ENCODE measurements around the gene GOPC.

GOPC gene

GRCh38 chr6:117573006-117573680 lies 29.2 kb downstream of the GOPC start:
- H3K4me3 ChIP-seq (ENCODE audit: low read length): no peak overlapping the region
- TF ChIP-seq, protein P1, sequence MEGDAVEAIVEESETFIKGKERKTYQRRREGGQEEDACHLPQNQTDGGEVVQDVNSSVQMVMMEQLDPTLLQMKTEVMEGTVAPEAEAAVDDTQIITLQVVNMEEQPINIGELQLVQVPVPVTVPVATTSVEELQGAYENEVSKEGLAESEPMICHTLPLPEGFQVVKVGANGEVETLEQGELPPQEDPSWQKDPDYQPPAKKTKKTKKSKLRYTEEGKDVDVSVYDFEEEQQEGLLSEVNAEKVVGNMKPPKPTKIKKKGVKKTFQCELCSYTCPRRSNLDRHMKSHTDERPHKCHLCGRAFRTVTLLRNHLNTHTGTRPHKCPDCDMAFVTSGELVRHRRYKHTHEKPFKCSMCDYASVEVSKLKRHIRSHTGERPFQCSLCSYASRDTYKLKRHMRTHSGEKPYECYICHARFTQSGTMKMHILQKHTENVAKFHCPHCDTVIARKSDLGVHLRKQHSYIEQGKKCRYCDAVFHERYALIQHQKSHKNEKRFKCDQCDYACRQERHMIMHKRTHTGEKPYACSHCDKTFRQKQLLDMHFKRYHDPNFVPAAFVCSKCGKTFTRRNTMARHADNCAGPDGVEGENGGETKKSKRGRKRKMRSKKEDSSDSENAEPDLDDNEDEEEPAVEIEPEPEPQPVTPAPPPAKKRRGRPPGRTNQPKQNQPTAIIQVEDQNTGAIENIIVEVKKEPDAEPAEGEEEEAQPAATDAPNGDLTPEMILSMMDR (IDR thresholded peaks at IDR 0.05; ENCODE audit: insufficient read depth, low read depth, low read length, missing control alignments): no peak
- peak; percentile 41 for DNase-seq (ENCODE audit: low read depth)

GRCh38 chr6:117568831-117569410 lies 33.4 kb downstream of the GOPC start:
- H3K4me3 ChIP-seq (ENCODE audit: low read length): no peak overlapping the region
- no peak for DNase-seq (ENCODE audit: low read depth)

GRCh38 chr6:117568247-117568646 lies 34.1 kb downstream of the GOPC start:
- H3K4me3 ChIP-seq (ENCODE audit: low read length): no peak overlapping the region
- DNase-seq (ENCODE audit: low read depth): no peak
- TF ChIP-seq, protein P1 (IDR thresholded peaks at IDR 0.05; ENCODE audit: insufficient read depth, low read depth, low read length, missing control alignments): no peak

More at GRCh38 chr6:117568831-117569410, 33.4 kb downstream of the GOPC start:
- TF ChIP-seq, protein P1 (IDR thresholded peaks at IDR 0.05; ENCODE audit: insufficient read depth, low read depth, low read length, missing control alignments): no peak

- DNase-seq (ENCODE audit: low read depth): no peak
- no peak overlapping the region for H3K4me3 ChIP-seq (ENCODE audit: low read length)
- TF ChIP-seq, protein P1 (IDR thresholded peaks at IDR 0.05; ENCODE audit: insufficient read depth, low read depth, low read length, missing control alignments): no peak
These were observed 37.6 kb downstream of the GOPC start for GRCh38 chr6:117564681-117565080.

- DNase-seq (ENCODE audit: low read depth): no peak
- TF ChIP-seq, protein P1 (IDR thresholded peaks at IDR 0.05; ENCODE audit: insufficient read depth, low read depth, low read length, missing control alignments): no peak
- H3K4me3 ChIP-seq (ENCODE audit: low read length): no peak overlapping the region
These were observed 41.2 kb downstream of the GOPC start for GRCh38 chr6:117561128-117561527.

DNA sequence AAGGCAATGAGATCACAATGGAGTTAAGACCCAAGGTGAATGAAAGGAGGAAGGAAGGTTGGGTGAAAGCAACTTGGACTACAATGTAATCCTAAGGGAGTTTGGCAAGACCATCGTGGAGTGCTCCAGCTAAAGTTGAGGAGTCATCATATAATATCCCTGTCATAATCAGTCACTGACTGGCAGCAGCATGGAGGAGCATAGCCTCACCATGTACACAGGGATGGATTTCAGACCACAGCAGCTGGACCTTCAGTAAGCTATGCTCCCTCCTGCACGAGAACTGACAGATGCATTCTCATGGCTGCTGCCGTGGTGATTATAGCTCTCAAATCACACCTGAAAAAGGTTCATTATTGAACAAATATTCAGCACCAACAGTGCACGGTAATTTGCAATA lies 43.0 kb downstream of the GOPC start:
- no peak overlapping the region for H3K4me3 ChIP-seq (ENCODE audit: low read length)
- TF ChIP-seq, protein P1 (IDR thresholded peaks at IDR 0.05; ENCODE audit: insufficient read depth, low read depth, low read length, missing control alignments): no peak
- no peak for DNase-seq (ENCODE audit: low read depth)

DNA sequence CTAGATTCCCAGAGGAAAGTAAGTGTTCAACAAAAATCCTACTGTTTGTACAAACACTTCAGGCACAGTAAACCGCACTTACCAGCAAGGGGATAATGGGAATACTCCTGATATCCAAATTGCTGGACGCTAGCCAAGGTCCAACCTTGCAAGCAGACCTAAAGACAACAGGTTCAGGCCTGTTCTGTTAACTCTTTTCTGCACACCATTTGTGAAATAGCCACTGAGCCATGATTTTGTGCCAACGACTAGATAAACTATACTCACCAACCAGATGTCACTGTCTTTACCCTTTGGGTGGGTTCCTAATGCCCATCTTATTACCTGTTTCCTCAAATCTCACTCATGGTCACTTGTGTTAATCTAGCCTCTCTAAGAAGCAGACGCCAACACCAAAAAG lies 43.5 kb downstream of the GOPC start:
- DNase-seq (ENCODE audit: low read depth): peak; percentile 67
- no peak overlapping the region for H3K4me3 ChIP-seq (ENCODE audit: low read length)
- TF ChIP-seq, protein P1 (IDR thresholded peaks at IDR 0.05; ENCODE audit: insufficient read depth, low read depth, low read length, missing control alignments): no peak
